K562 (cell line): ENCODE data around the gene DAP. TPM values are rescaled to one million over a fixed set of nuclear protein-coding genes. Genes with fewer than 3 reads are reported as not detected.

ENCODE experiments used
- ATAC-seq: fragments of 200-7000 bp; cut with Tn5 transposase; 3 replicates; pipeline ENCODE4 v1.9.1; 2020; ENCODE audit warnings: moderate library complexity
- BruUV-seq: library from RNA; stranded (reverse); fragments of 400-500 nt; replicated peaks from 2 replicates; lab custom pipeline; 2021; lab: Mats Ljungman, UMichigan
- CTCF ChIA-PET: fragments of 300-600 bp; formaldehyde crosslinking; extraction: SDS; loops from one replicate; lab custom pipeline; 2021; ENCODE audit warnings: low intra/inter-chr PET ratio; lab: Yijun Ruan, JAX
- POLR2A ChIA-PET: fragments of 300-600, 350-650 bp; sonication (Branson Sonifier 250); formaldehyde crosslinking; extraction: SDS; loops from one replicate; lab custom pipeline; 2021; ENCODE audit warnings: antibody characterized with exemption, inconsistent platforms; lab: Yijun Ruan, JAX
- DNase-seq, 4 experiments: peaks; one replicate each; pipeline versions ENCODE4 v3.0.0 to v3.0.0-alpha.2; 2011 to 2018; ENCODE audit warnings: low spot score in 3 of 4, mixed read lengths in 3 of 4; ENCODE audit errors: extremely low read depth in 1 of 4
- FAIRE-seq: peaks from 2 replicates; lab custom pipeline; 2011; peaks lifted over from hg19 to GRCh38; lab: Jason Lieb, UNC
- H2AFZ ChIP-seq: 2 replicates; pipeline ENCODE4 v1.6.0; 2011; ENCODE audit warnings: low read depth, low read length, control low read depth, inconsistent platforms
- H3K27ac ChIP-seq: fragments of 200-600 bp; 3 replicates; pipeline ENCODE4 v1.8.0; 2011; ENCODE audit warnings: low read depth, mild to moderate bottlenecking, control low read depth, inconsistent platforms, low read length, moderate library complexity, mixed read lengths; ENCODE audit errors: extremely low read depth
- H3K27me3 ChIP-seq, 2 experiments: fragments of 300-600 bp in 1 of 2; 2 replicates in 1 of 2; 3 replicates in 1 of 2; pipeline versions ENCODE4 v1.6.0 to v1.8.0; 2011; ENCODE audit warnings: inconsistent platforms in 2 of 2, low read length in 2 of 2, mild to moderate bottlenecking in 1 of 2, mixed read lengths in 1 of 2, moderate library complexity in 1 of 2; ENCODE audit not compliant: control insufficient read depth in 2 of 2, insufficient read depth in 2 of 2
- H3K36me3 ChIP-seq: fragments of 300-600 bp; 3 replicates; pipeline ENCODE4 v1.8.0; 2011; ENCODE audit warnings: mild to moderate bottlenecking, low read length, inconsistent platforms; ENCODE audit not compliant: control insufficient read depth, insufficient read depth
- H3K4me1 ChIP-seq, 2 experiments: fragments of 200-600 bp in 1 of 2; replicated peaks in 1 of 2; 2 replicates in 1 of 2; 3 replicates in 1 of 2; pipeline versions ENCODE4 v1.5.1 to v1.8.0; 2011; ENCODE audit warnings: inconsistent platforms in 2 of 2, low read length in 2 of 2, mild to moderate bottlenecking in 1 of 2, mixed read lengths in 1 of 2, moderate library complexity in 1 of 2; ENCODE audit not compliant: control insufficient read depth in 2 of 2, insufficient read depth in 2 of 2
- H3K4me2 ChIP-seq: 2 replicates; pipeline ENCODE4 v1.6.1; 2011; ENCODE audit warnings: low read length, control low read depth, inconsistent platforms, mixed read lengths; ENCODE audit not compliant: insufficient read depth
- H3K4me3 ChIP-seq: fragments of 200-600 bp; sonication (generic), shearing (Covaris generic); 2 replicates; pipeline ENCODE4 v1.5.1; 2016; ENCODE audit warnings: control low read depth, inconsistent platforms
- H3K79me2 ChIP-seq: fragments of 200-600 bp; 3 replicates; pipeline ENCODE4 v1.8.0; 2011; ENCODE audit warnings: low read length, inconsistent platforms; ENCODE audit not compliant: control insufficient read depth, insufficient read depth
- H3K9ac ChIP-seq, 2 experiments: 2 replicates each; pipeline versions ENCODE4 v1.6.0 to v1.6.1; 2011; ENCODE audit warnings: low read depth in 2 of 2, low read length in 2 of 2, control low read depth in 1 of 2, inconsistent platforms in 1 of 2, mild to moderate bottlenecking in 1 of 2, mixed read lengths in 1 of 2; ENCODE audit not compliant: insufficient read depth in 1 of 2
- H3K9me1 ChIP-seq: one replicate; pipeline ENCODE4 v1.6.0; 2011; ENCODE audit warnings: inconsistent platforms, mild to moderate bottlenecking, low read length, moderate library complexity; ENCODE audit not compliant: control insufficient read depth, insufficient read depth
- H3K9me3 ChIP-seq: replicated peaks from 2 replicates; pipeline ENCODE4 v1.5.1; 2011; ENCODE audit warnings: low read depth, low read length, inconsistent platforms; ENCODE audit not compliant: control insufficient read depth, insufficient read depth
- H4K20me1 ChIP-seq: replicated peaks from 2 replicates; pipeline ENCODE4 v1.6.1; 2011; ENCODE audit warnings: low read length, inconsistent platforms, mixed read lengths; ENCODE audit not compliant: control insufficient read depth, insufficient read depth
- DIDO1 ChIP-seq: fragments of 450-650 bp; IDR thresholded peaks from 2 replicates; pipeline ENCODE4 v1.6.1; 2016; ENCODE audit warnings: low read depth, missing biosample characterization, missing genetic modification characterization
- DMBX1 ChIP-seq: fragments of 250-450 bp; sonication (Bioruptor Pico); IDR thresholded peaks from 2 replicates; pipeline ENCODE4 v1.8.0; 2022; ENCODE audit warnings: inconsistent platforms, mild to moderate bottlenecking, moderate library complexity, borderline replicate concordance
- ETV1 ChIP-seq: fragments of 450-650 bp; conservative IDR thresholded peaks from 2 replicates; pipeline ENCODE4 v1.6.1; 2016; ENCODE audit warnings: missing genetic modification characterization, control low read depth, low read depth, missing compliant biosample characterization
- FOXJ3 ChIP-seq: sonication (generic); formaldehyde crosslinking; IDR thresholded peaks from 2 replicates; pipeline ENCODE4 v1.4.0; 2020; ENCODE audit warnings: mild to moderate bottlenecking, missing genetic modification reagents
- MEF2A ChIP-seq: IDR thresholded peaks from 2 replicates; pipeline ENCODE4 v1.6.1; 2011; ENCODE audit warnings: low read depth, mild to moderate bottlenecking, low read length, moderate library complexity; ENCODE audit not compliant: control insufficient read depth
- MTF1 ChIP-seq: fragments of 250-450 bp; sonication (Bioruptor Pico); IDR thresholded peaks from 2 replicates; pipeline ENCODE4 v1.9.0; 2021; ENCODE audit warnings: moderate library complexity, mild to moderate bottlenecking, inconsistent platforms, borderline replicate concordance
- NFYB ChIP-seq: IDR thresholded peaks from 2 replicates; pipeline ENCODE4 v1.6.1; 2011; ENCODE audit warnings: mild to moderate bottlenecking, moderate library complexity; ENCODE audit not compliant: insufficient read length; ENCODE audit errors: extremely low read depth
- POLR3G ChIP-seq: IDR thresholded peaks from 2 replicates; pipeline ENCODE4 v1.6.1; 2011; ENCODE audit not compliant: insufficient read length, insufficient replicate concordance; ENCODE audit errors: extremely low read depth
- RBM25 ChIP-seq: fragments of 200-400 bp; formaldehyde crosslinking; IDR thresholded peaks from 2 replicates; pipeline ENCODE4 v1.6.1; 2018; ENCODE audit warnings: low read length, low read depth, moderate library complexity; ENCODE audit not compliant: severe bottlenecking
- SAFB2 ChIP-seq: fragments of 200-400 bp; formaldehyde crosslinking; IDR thresholded peaks from 2 replicates; pipeline ENCODE4 v1.6.1; 2018; ENCODE audit warnings: borderline replicate concordance, low read length, low read depth, moderate library complexity; ENCODE audit not compliant: severe bottlenecking
- TARDBP ChIP-seq: fragments of 450-650 bp; IDR thresholded peaks from 2 replicates; pipeline ENCODE4 v1.6.1; 2016
- WGBS: fragments of 100-300 bp; shearing (Covaris generic); methylation state at CpG from one replicate; pipeline ENCODE4 v1.1.6; 2016; ENCODE audit warnings: low coverage, mixed read lengths; ENCODE audit not compliant: insufficient coverage; ENCODE audit errors: missing lambda C conversion rate; 5-methylcytosine and 5-hydroxymethylcytosine counted together
- in situ Hi-C: fragments of 300-500 bp; cut with MboI; formaldehyde crosslinking; loops from 4 replicates; pipeline ENCODE4 v1.15.0; 2018; ENCODE audit warnings: inconsistent platforms, mixed read lengths
- intact Hi-C: fragments of 100-400 bp; cut with micrococcal nuclease; formaldehyde crosslinking; loops from 2 replicates; pipeline ENCODE4 v1.14.2; 2022
- polyA plus RNA-seq, 8 experiments: library from polyadenylated mRNA; depleted of rRNA in 4 of 8; stranded (reverse) in 5 of 8; unstranded in 3 of 8; fragments of >200 nt; fragmentation: Nextera tagmentation in 2 of 8; fragmentation: Illumina TruSeq in 1 of 8; extraction: Ambion mirVana in 2 of 8; extraction: Trizol in 1 of 8; gene quantifications; 2 replicates each; pipeline versions ENCODE4 v1.2.1 to v1.2.3, GENCODE V29; 2011 to 2014; ENCODE audit warnings: inconsistent platforms in 1 of 8, missing spikeins in 1 of 8
- total RNA-seq, 7 experiments: library from RNA; depleted of rRNA in 6 of 7; stranded (reverse); fragments of >200 nt in 6 of 7; fragmentation: Illumina TruSeq in 2 of 7; extraction: Trizol in 2 of 7; gene quantifications; 2 replicates each; pipeline versions ENCODE4 v1.2.1 to v1.2.3, GENCODE V29; 2011 to 2021; ENCODE audit warnings: low replicate concordance in 1 of 7
- TF ChIP-seq, protein P1 (sequence below): fragments of 450-650 bp; formaldehyde crosslinking; IDR thresholded peaks from 2 replicates; pipeline ENCODE4 v1.4.0; 2022; ENCODE audit warnings: missing genetic modification characterization

DAP gene
- total and polyA plus RNA-seq, 9 of the 15 experiments (the other 6 are each of a cell fraction or from before 2014, with no cell fraction given) = 14.1 to 151 (median 34.5) TPM

DNA sequence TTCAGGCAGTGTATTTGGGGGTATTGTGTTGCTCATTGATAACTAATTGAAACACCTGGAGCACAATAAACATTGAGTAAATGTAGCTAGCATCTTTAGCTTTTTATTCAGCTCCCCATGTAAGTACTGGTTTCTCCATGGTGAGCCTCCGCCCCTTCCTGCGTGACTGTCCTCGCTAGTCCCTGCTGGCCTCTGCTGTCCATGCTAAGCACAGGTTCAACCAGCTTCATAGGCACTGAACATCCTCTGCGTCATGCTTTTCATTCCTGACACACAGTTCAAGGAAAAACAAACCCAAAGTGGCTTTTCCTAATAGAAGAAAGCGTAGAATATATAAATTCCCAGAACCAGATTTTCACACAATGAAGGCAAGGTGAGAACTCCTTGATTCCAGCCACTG lies 27.3 kb upstream of the DAP start:
- DNase-seq (no peak), ATAC-seq (peak; percentile 69; the same call in 2 of the 3 replicates), FAIRE-seq (no peak)
- Histone ChIP-seq H3K4me1 (peaks cover 0 to 7% of the 10 kb centered on the region in 2 experiments; a peak in 2 of 5 replicates), H3K27ac (no peak overlapping the region), H3K9me1 (no peaks in the 10 kb centered on the region), H4K20me1 (no peaks in the 10 kb centered on the region), H3K9me3 (no peaks in the 10 kb centered on the region), H3K9ac (no peak overlapping the region), H2AFZ (no peak overlapping the region), H3K79me2 (no peaks in the 10 kb centered on the region), H3K27me3 (peaks cover 3 to 12% of the 10 kb centered on the region in 2 experiments; a peak in 3 of 5 replicates), H3K36me3 (no peaks in the 10 kb centered on the region), H3K4me2 (no peak overlapping the region), H3K4me3 (no peak overlapping the region)
- no peak for TF ChIP-seq FOXJ3 (CRISPR knock-in tag)
- TF ChIP-seq SAFB2 = no peak
- no peak for TF ChIP-seq MTF1 (CRISPR knock-in tag)
- no peak for TF ChIP-seq ETV1
- TF ChIP-seq NFYB = no peak
- no peak for TF ChIP-seq TARDBP
- no peak for TF ChIP-seq MEF2A
- no peak for TF ChIP-seq DMBX1 (CRISPR knock-in tag)
- TF ChIP-seq, protein P1, sequence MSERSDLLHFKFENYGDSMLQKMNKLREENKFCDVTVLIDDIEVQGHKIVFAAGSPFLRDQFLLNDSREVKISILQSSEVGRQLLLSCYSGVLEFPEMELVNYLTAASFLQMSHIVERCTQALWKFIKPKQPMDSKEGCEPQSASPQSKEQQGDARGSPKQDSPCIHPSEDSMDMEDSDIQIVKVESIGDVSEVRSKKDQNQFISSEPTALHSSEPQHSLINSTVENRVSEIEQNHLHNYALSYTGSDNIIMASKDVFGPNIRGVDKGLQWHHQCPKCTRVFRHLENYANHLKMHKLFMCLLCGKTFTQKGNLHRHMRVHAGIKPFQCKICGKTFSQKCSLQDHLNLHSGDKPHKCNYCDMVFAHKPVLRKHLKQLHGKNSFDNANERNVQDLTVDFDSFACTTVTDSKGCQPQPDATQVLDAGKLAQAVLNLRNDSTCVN (CRISPR knock-in tag) = no peak
- TF ChIP-seq RBM25 = no peak
- no peak for TF ChIP-seq DIDO1
- TF ChIP-seq POLR3G = no peak
- POLR2A ChIA-PET = interaction anchor here (0.7 kb wide), 1 partner anchor 26 kb away, joined by 3 read pairs; no protein-coding TSS in a partner anchor
- 19% methylated on average over 5 of the region's 5 CpGs for WGBS
- no TSS peak for BruUV-seq
- intact Hi-C loops (no loop called here), in situ Hi-C loops (no loop called here)
- CTCF ChIA-PET = no interaction called here
